NCI-H146 treated with DMSO at 0.1 percent for 48 hours (cell line): Measurements from ENCODE around the gene DDX54.
A peak's percentile ranks its signal among the peaks of the same experiment; 100 is the strongest.
"Not testable (repeated sequence)": the region's sequence is repeated elsewhere in the genome, so short reads cannot be mapped to it uniquely, and the experiment has no call there.

ENCODE experiments used
- DNase-seq: peaks from one replicate; lab custom pipeline; 2025; ENCODE audit not compliant: unreplicated experiment; lab: John Stamatoyannopoulos, UW

The DDX54 gene

DNA sequence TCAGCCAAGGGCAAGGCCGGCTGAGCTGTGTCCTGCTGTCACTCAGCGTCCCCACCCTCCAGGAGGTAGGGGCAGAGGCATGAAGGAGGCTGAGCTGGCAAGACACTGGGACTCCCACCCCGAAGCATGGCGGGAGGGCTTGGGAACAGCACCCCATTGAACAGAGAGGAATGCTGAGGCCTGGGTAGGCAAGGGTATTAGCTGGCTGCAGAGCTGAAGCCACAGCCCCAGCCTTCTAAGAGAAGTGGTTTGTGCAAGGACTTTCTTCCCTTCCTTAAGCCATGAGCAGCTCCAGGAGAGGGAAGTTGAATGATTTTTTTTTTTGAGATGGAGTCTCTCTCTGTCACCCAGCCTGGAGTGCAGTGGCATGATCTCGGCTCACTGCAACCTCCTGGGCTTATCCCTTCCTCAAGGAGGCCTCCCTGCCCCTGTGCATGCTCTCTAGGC lies 42.4 kb downstream of the DDX54 start:
- DNase-seq = no peak

DNA sequence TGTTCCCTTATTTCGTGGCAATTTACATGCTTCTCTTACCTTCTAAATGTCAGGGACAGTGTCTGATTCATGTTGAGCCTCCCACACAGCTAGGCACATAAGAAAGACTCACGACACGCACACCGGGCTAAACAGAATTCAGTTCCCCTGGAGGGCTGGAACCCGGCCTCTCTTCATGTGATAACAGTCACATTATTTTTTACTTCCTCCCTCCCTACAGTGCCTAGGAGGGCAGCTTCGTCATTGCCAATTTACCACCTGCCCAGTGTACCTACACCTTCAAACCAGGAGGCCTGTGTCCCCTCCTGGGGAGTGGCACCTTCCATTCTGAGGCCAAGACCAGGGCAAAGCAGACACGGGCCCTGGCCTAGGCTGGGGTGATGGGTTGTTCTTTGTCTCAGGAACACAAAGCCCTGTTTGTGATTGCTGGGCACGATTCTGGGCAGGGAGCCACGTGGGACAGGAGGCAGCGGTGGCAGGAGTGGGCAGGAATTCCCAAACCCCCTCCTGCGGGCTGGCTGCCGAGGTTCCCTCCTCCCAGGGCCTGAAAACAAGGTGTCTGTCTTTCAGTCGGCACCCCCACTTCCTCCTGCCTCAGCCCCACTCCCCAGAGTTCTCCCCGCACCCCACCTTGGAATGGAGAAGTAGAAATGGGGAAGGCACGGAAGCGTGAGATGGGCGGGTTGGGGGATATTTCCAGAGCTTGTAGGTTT lies 42.9 kb downstream of the DDX54 start:
- DNase-seq = no peak

DNA sequence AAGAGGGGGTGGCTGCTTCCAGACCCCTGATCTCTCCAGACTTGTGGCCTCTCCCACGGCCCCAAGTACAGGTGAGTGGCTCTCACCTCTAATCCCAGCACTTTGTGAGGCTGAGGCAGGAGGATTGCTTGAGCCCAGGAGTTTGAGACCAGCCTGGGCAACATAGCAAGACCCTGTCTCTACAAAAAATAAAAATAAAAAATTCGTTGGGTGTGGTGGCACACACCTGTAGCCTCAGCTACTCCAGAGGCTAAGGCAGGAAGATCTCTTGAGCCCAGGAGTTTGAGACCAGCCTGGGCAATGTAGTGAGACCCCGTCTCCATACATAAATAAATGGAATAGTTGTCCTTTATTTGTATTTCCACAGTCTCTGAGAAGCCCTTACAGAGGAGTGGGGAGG lies 43.6 kb downstream of the DDX54 start:
- DNase-seq = not testable (repeated sequence)

DNA sequence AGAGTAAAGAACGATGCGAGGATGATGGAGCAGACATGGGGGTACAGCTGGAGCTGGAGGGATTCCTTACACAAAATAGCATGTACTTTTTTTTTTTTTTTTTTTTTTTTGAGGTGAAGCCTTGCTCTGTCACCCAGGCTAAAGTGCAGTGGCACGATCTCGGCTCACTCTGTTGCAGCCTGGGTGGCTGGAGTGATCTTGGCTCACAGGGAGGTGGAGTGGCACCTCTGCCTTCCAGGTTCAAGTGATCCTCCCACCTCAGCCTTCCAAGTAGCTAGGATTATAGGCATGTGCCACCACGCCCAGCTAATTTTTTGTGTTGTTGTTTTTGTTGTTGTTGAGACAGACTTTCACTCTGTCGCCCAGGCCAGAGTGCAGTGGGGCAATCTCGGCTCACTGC lies 44.6 kb downstream of the DDX54 start:
- DNase-seq = no peak

DNA sequence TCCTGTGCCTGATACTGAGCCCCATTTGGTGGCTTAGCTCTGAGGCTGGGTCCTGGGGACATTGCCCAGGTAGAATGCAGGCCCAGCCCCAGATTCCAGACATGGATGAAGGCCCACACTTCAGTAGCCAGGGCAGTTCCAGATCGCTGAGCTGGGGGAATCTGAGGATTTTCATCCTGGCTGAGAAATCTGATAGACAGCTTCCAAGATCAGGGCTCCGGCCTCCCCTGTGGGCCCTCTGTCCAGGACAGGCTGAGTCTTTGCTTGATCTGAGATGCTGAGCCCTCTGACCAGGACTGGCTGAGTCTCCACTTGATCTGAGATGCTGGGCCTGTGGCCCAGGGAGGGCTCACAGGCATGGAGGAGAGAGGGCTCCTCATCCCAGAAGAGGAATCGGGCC lies 46.5 kb downstream of the DDX54 start:
- DNase-seq = no peak

GRCh38 chr12:113137861-113138783 lies 47.2 kb downstream of the DDX54 start:
- no peak for DNase-seq

- no peak for DNase-seq
These were observed 48.2 kb downstream of the DDX54 start for GRCh38 chr12:113136990-113137511.

GRCh38 chr12:113136128-113136989 lies 48.9 kb downstream of the DDX54 start:
- DNase-seq = no peak

DNA sequence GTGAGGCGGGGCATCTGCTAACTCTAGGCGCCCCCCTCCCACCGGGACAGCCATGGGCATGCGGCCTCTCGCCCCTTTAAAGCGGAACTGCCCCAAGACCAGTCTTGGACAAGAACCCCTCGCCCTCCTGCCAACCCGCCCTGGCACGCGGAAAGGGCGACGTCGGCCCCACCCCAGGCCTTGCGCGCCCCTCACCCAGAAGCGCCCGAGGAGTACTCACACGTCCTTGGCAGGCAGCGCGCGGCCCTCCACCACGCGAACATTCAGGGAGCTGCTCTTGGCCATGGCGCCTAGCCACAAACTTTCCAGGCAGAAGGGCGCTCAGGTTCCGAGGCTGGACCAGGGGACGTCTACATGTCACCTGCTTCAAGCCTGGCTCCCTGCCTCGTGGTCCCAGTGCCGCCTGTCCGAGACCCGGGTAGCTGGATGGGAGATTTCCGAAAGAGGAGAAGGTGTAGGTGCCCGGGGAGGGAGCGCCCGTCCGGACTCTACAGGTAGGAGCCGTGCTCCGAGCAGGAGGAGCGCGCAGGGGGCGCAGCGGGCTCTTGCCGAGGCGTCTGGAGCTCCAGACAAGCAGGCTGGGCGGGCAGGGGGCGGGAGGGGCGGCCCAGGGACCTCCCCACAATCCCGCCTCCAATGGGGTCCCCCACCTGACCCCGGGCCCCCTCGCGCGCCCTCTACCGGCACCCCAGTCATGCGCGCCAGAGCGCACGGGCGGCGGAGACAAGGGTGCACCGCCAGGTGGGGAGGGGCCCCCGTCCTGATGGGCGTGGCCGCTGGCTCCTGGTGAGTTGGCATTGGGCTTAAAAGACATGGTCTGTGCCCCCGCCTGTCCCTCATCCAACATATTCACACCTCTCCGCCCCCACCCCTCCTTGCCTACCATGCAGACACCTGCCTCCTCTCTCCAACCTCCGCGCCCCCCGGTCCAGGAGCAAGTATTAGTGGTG lies 49.8 kb downstream of the DDX54 start, which contains the start of gene RASAL1:
Gene RASAL1 (minus strand): TSS at position 584 of the 950 bp plus-strand sequence. CDS start 299 bp downstream, at position 285.
- DNase-seq = peak; percentile 80

GRCh38 chr12:113134521-113134951 lies 50.7 kb downstream of the DDX54 start:
- DNase-seq = no peak

GRCh38 chr12:113134071-113134470 lies 51.2 kb downstream of the DDX54 start:
- DNase-seq = no peak

GRCh38 chr12:113133666-113134065 lies 51.6 kb downstream of the DDX54 start:
- no peak for DNase-seq

DNA sequence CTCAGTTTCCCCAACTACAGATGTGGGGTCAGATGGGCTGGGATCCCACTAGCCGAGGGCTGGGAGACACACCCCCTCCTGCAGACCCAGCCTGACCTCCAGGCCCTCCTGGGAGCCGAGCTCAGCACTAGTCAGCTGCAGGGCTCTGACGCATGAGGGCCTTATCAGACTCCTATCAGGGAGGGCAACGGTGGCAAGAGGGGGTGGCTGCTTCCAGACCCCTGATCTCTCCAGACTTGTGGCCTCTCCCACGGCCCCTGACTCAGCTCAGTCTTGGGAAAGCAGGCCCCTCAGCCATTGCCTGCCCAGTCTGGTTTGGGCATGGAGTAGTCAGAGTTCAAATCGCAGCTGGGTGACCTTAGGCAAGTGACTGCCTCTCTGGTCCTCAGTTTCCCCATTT lies 52.2 kb downstream of the DDX54 start:
- no peak for DNase-seq

DNA sequence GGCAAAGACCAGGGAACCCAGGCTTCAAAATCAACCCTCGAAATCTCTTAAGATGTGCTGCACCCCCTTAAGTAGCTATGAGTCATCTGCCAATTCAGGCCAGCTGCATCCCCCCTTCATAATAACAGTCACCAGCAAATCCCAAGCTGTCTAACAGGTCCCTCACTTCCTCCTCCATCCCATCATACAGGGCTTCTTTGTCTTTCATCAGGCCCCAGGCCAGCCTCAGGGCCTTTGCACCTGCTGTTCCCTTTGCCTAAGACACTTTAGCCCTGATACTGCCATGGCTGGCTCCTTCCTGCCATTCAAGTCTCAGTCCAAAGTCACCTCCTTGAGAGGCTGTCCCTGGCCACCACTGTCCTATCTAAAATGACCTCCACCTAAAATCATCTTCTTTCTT lies 53.7 kb downstream of the DDX54 start:
- no peak for DNase-seq

DNA sequence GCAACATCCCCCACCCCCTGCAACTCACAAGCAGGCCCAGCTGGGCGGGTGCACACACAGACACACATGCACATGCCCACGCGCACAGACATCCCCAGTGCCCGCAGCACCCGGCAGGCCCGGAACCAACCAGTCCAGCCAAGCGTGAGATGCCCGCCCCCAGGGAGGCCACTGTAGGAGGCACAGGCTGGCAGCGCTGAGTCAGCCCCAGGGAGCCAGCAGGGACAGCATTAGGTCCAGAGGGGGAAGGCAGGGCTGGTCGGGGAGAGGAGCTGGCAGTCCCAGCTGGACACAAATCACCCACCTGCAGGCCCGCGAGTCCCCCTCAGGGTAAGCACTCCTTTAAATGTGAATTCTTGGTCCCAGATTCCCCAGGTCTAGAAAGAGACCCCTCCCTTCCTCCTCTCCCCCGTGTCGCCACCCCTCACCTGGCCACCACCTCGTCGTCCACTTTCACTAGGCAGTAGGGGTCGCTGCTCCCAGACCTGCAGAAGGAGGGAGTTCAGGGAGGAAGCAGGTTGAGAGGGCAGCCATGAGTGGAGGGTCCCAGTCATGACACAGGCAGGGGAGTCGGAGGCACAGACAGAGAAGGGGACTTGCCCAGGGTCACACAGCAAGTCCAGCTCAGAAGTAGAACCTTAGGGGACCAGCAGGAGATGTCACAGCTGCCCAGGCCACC lies 54.7 kb downstream of the DDX54 start:
- DNase-seq = no peak

GRCh38 chr12:113129664-113130456 lies 55.4 kb downstream of the DDX54 start:
- no peak for DNase-seq

GRCh38 chr12:113128802-113129663 lies 56.2 kb downstream of the DDX54 start:
- no peak for DNase-seq
